Adipose tissue (tissue), 3 donors: ENCODE measurements around the gene B2M. TPM values are rescaled to one million over a fixed set of nuclear protein-coding genes. Genes with fewer than 3 reads are reported as not detected.
"Not testable (repeated sequence)": the region's sequence is repeated elsewhere in the genome, so short reads cannot be mapped to it uniquely, and the experiment has no call there.

Experiments
- H3K27ac ChIP-seq: one replicate; pipeline ENCODE4 v1.5.1; 2013; ENCODE audit warnings: low read depth, low read length
- WGBS, 3 donors: extraction: QIAGEN DNeasy Blood & Tissue Kit; methylation state at CpG; one replicate each; pipeline ENCODE4 v1.1.7; 2013; 5-methylcytosine and 5-hydroxymethylcytosine counted together
- polyA plus RNA-seq, 3 donors: library from polyadenylated mRNA; stranded (reverse); fragments of 200-250 nt; gene quantifications; one replicate each; pipeline ENCODE4 v1.2.3, GENCODE V29; 2013
- donor health status: healthy with polysubstance abuse.
- donor health status: Bipolar disorder and iron deficiency.
- donor health status: healthy.

The B2M gene
- 1,000 to 10,000 TPM; 1,145 to 2,871 (median 2,103) TPM for polyA plus RNA-seq

DNA sequence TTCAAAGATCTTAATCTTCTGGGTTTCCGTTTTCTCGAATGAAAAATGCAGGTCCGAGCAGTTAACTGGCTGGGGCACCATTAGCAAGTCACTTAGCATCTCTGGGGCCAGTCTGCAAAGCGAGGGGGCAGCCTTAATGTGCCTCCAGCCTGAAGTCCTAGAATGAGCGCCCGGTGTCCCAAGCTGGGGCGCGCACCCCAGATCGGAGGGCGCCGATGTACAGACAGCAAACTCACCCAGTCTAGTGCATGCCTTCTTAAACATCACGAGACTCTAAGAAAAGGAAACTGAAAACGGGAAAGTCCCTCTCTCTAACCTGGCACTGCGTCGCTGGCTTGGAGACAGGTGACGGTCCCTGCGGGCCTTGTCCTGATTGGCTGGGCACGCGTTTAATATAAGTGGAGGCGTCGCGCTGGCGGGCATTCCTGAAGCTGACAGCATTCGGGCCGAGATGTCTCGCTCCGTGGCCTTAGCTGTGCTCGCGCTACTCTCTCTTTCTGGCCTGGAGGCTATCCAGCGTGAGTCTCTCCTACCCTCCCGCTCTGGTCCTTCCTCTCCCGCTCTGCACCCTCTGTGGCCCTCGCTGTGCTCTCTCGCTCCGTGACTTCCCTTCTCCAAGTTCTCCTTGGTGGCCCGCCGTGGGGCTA is at the start of gene B2M, which contains the start of gene PATL2:
B2M (plus strand) TSS at position 422 of the 647 bp plus-strand sequence; CDS start at position 452, 30 bp downstream.
PATL2 (minus strand) TSS at position 228 of the 647 bp plus-strand sequence. CDS start 34,833 bp downstream, outside the sequence.
- peak within 1 kb of the TSS; percentile 99 for H3K27ac ChIP-seq
- WGBS, 3 donors: 0 to 1% (median 0%) methylated on average over 37 of the region's 37 CpGs

DNA sequence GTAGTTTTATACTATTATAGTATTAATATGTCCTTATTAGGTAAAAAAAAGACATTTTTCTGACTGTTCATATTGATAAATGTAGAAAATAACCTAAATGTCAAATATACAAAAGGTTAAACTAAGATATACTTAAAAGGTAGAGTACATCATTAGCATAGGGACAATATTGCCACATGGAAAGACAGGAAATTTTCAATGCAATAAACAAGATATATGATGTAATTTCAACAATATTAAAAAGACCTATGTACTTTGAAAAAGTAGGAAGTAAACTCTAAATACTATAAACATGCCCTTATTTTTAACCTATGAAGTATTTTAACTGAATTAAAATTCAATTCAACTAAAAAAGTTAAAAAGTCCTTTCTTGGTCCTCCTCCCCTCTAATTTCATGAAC is 49.7 kb upstream of the B2M start:
- H3K27ac ChIP-seq: no peak overlapping the region

DNA sequence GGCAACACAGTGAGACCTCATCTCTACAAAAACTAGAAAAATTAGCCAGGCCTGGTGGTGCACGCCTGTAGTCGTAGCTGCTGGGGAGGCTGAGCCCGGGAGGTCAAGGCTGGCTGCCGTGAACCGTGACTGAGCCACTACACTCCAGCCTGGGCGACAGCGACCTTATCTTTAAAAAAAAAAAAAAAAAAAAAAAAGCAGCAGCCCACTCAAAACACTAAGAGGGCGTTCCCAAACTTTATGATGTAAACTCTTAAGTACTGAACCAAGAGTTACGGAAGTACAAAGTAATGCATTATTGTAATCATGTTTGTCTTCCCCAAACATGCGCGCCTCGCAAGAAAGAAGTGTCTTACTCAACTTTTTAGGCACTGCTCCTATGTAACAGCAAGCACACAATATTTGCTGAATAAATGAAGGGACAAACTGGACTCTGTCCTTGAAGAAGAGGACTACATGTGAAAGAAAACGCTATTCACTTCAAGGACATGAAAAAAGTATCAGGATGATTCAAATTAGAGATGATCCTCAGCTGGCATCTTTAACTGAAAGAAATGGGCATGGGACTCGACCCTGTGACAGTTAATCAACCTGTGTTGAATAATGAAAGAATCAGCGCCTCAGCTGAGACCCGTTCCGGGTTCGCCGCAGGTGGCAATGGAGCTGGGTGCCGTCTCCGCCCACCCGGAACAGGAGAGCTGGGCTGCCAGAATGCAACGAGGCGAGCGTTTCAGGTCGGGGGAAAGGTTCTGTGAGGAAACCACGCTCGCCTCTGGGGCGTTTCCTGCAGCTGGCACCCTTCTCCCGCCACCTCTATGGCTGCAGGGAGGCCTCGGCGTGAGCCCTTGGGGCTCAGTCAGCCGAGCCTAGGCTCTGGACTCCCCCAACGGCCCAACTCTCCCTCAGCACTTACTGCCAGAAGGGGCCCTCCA is 48.6 kb upstream of the B2M start:
- H3K27ac ChIP-seq: peak overlapping the region; percentile 82
- 6 to 13% (median 9%) methylated on average over 34 of the region's 34 CpGs for WGBS, 3 donors

DNA sequence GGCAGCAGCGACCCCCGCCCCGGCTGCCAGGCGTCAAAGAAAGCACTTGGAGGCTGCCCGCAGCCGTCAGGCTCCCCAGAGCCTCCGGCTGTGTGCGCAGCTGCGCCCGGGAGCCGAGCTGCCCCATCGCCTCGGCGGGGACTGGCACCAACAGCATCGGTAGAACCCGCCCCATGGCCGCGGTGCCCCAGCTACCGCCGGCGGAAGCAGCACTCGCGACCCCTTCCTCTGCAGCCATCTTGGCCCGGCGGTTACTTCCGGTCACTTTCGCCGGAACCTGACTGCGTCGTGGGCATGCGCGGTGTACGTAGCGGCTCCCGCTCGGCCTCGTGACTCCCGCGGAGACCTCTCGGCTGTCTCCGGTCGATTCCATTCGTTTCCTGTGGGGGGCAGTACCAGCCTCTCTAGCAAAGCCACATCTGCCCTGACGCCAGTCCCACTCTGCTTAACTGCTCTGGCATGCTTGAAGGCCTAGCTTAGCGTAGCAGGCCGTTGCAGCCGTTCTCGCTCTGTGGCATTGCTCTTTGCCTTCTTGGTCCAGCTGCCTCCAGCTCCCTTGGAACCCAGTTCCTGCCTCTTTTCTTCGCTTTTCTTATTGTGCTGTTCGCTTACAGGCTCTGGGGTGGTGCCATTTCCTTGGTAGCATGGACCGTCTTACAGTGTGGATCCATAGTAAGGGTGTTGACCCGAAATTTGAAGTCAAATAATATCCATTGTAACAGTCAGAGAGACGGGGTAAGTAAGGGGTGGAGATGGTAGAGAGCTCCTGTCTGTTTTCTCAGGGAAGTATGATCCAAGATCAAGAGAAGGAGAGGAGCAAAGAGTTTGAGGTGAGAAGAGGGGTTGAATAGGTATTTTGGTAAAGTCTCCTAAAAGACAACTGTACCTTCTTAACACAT is 47.7 kb upstream of the B2M start, which contains the start of gene SPG11:
SPG11 (minus strand) TSS at position 253 of the 899 bp plus-strand sequence; CDS start at position 238, 15 bp downstream.
- peak within 1 kb of the TSS; percentile 82 for H3K27ac ChIP-seq
- WGBS, 3 donors: 7 to 9% (median 8%) methylated on average over 53 of the region's 53 CpGs

DNA sequence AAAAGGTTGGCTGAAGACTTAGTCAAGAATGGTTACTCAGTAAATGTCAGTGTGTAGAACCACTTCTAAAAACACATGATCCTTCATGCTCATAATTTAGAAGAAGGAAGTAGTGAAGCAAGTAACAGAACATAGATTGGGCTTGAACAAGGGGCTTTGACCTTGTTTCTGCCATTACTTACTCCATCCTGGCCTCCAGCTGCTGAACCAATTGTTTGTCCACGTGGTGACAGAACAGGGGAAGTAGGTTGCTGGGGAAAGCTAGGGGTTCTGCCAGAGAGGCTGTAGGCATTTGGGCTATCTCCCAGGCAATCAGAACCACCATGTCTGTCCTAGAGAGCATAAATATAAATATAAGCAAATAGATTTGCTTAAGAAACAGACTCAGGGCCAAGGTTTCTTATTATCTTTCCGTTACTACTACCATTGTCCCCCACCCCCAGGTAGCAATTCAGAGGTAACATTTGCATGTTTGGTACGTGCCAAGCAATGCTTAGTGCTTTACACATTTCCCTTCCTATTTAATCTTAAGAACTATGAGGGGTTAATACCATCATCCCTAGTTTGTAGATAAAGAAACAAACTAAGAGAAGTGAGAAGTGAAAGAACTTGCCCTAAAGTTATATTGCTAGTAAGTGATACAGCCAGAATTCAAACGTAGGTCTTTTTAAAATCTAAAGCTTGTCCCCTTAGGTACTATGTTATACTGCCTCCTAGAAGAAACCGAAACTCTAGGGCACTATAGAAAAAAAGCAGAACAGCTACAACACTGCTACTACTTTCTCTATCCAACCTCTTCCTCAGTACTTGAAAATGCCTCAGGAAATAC is 44.9 kb upstream of the B2M start:
- no peak overlapping the region for H3K27ac ChIP-seq

DNA sequence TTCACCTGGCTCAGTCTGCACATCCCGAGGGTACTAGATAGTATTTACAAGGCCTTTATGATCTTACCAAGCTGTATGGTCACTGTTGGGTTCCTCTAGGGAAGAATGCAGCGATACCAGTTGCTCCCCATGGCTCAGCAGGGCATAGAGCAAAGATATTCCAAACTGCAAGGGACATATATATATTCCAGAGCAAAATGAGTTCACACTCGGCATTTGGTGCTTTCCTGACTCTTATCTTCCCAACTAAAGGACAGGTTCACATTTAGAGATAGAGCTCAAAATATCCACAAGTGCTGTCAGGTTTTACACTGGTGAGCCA is 44.3 kb upstream of the B2M start:
- H3K27ac ChIP-seq: no peak overlapping the region
- 65 to 71% (median 69%) methylated on average over 3 of the region's 3 CpGs for WGBS, 3 donors

More for the DNA sequence above, 44.9 kb upstream of the B2M start:
- WGBS, 3 donors: 42 to 57% (median 47%) methylated on average over 5 of the region's 5 CpGs

DNA sequence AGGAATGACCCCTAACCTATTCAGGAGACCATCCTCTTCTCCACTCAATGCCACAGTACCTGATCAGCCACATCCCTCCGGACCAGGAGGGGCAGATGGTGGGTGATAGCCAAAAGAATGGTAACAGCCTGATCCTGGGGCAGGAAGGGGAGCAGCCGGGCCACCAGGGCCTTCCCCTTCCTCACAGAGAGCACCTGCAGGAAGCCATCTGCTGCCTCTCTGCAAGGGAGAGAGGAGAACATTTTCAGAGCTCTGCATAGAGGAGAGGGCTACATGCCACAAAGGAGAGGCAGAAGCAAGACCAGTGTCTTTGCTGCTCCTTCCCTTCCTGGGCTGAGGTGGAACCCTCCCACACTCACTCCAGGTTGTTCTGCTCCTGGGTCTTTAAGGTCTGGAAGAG is 42.4 kb upstream of the B2M start:
- no peak overlapping the region for H3K27ac ChIP-seq
- 36 to 43% (median 37%) methylated on average over 2 of the region's 2 CpGs for WGBS, 3 donors

DNA sequence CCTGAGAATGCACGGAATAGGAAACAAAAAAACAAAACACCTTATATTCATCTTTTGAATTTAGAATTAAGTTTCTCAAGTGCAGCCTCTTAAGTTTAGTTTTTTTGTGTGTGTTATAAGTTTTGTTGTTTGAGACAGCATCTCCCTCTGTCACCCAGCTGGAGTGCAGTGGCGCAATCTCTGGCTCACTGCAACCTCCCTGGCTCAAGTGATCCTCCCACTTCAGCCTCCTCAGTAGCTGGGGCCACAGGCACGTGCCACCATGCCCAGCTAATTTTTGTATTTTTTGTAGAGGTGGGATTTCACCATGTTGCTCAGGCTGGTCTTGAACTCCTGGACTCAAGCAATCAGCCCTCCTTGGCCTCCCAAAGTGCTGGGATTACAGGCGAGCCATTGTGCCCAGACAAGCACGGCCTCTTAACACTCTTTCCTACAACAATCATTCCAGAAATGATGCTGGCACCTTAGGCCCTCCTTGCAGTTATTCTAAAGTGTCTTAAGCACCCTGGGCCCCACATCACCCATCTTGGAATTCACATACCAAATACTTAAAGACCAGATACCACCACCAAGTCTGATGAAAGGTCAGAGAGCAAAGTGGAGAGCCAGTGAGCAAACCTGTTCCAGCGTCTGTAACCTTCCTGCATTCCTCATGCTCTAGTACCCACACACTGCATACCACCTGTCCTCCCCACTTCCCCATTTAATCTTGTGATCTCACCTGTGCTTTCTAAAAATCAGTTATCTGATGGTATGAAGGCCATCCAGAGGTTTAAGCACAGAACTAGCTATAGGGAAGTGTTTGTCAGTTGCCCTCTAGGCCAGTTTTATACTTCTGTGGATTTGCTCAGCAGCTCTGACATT is 41.0 kb upstream of the B2M start:
- WGBS, 3 donors: 87 to 92% (median 89%) methylated on average over 6 of the region's 6 CpGs
- H3K27ac ChIP-seq: no peak overlapping the region

DNA sequence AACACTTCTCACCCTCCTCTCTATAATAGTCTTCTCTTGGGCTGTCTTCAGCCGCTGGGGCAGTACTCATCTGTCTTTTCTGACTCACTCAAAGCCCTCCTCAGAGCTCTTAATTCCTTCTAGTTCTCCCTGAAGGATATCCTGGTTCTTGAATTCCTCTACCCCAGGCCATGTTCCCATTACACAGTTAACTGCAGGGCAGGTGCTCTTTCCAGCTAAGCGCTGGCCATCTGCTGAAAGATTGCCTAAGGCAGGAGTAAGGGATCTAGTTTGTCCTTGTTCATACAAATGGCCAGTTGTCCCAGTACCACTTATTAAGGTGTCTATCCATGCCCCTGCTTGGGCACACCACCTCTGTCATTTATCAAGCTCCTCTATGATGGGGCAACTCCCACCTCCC is 37.7 kb upstream of the B2M start:
- no peak overlapping the region for H3K27ac ChIP-seq
- 91 to 93% (median 93%) methylated on average over 2 of the region's 2 CpGs for WGBS, 3 donors

DNA sequence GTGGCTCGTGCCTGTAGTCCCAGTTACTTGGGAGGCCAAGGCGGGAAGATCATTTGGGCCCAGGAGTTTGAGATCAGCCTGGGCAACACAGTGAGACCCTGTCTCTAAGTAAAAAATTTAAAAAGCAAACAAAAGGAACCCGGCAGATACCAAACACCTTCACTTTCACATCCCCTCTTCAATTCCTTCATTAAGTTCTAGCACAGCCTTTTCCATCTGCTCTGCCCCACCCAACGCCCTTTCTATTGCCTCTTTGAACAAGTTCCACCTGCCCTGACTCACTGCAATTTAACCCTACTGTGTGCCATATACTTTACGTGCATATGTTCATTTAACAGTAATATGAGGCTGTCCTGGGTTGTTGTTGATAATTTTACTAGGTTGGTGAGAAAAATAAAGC is 35.4 kb upstream of the B2M start:
- 81 to 88% (median 82%) methylated on average over 5 of the region's 5 CpGs for WGBS, 3 donors
- H3K27ac ChIP-seq: no peak overlapping the region

DNA sequence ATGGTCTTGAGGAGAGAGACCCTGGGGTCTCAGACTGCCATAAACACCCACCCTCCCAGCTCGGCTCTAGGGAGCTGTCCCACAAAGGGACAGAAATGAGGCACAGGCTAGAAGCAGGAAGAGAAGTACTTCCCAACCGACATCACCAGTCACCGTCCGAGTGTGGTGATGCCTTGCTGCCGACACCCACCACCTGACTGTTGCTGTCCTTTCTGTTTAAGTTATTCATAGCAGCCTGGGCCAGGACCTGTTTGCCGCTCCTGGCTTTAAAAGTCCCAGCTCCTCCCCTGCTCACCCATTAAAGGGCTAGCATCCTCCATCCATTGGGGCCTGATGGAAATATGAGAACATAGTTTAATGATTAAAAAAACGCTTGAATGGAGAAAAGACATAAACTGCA is 34.6 kb upstream of the B2M start:
- 56 to 72% (median 62%) methylated on average over 7 of the region's 7 CpGs for WGBS, 3 donors
- H3K27ac ChIP-seq: no peak overlapping the region

DNA sequence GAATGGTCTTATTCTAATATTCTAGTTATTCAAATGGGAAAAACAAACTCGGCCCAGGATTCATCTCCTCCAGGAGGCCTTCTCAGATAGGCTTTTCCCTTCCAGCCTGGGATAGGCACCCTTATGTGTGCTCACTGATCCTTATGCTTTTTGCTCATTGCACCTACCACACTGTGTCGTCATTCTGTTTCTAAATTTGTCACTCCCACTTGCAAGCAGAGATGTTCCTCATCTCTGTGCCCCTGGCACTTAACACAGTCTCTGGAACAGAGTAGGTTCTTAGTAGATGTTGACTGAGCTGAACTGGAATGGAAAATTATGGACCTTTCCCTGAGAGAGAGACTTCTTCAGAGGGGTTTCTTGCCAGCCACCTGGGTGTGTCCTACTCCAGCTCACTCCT is 29.1 kb upstream of the B2M start:
- no peak overlapping the region for H3K27ac ChIP-seq
- WGBS, 3 donors: 66 to 89% (median 70%) methylated on average over 2 of the region's 2 CpGs

DNA sequence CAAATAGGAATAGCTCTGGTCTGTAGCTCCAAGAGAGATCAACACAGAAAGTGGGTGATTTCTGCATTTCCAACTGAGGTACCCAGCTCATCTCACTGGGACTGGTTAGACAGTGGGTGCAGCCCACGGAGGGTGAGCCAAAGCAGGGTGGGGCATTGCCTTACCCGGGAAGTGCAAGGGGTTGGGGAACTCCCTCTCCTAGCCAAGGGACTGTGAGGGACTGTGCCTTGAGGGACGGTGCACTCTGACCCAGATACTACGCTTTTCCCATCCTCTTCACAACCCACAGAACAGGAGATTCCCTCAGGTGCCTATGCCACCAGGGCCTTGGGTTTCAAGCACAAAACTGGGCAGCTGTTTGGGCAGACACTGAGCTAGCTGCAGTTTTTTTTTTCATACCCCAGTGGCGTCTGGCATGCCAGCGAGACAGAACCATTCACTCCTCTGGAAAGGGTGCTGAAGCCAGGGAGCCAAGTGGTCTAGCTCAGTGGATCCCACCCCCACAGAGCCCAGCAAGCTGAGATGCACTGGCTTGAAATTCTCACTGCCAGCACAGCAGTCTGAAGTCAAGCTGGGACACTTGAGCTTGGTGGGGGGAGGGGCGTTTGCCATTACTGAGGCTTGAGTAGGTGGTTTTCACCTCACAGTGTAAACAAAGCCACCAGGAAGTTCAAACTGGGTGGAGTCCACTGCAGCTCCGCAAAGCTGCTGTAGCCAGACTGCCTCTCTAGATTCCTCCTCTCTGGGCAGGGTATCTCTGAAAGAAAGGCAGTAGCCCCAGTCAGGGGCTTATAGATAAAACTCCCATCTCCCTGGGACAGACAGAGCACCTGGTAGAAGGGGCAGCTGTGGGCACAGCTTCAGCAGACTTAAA is 28.3 kb upstream of the B2M start:
- H3K27ac ChIP-seq: not testable (repeated sequence)
- 34 to 44% (median 35%) methylated on average over 8 of the region's 8 CpGs for WGBS, 3 donors

DNA sequence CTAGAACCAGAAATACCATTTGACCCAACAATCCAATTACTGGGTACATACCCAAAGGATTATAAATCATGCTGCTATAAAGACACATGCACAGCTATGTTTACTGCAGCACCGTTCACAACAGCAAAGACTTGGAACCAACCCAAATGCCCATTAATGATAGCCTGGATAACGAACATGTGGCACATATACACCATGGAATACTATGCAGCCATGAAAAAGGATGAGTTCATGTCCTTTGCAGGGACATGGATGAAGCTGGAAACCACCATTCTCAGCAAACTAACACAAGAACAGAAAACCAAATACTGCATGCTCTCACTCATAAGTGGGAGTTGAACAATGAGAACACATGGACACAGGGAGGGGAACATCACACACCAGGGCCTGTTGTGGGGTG is 22.0 kb upstream of the B2M start:
- 76 to 83% (median 81%) methylated on average over 2 of the region's 2 CpGs for WGBS, 3 donors
- H3K27ac ChIP-seq: not testable (repeated sequence)

DNA sequence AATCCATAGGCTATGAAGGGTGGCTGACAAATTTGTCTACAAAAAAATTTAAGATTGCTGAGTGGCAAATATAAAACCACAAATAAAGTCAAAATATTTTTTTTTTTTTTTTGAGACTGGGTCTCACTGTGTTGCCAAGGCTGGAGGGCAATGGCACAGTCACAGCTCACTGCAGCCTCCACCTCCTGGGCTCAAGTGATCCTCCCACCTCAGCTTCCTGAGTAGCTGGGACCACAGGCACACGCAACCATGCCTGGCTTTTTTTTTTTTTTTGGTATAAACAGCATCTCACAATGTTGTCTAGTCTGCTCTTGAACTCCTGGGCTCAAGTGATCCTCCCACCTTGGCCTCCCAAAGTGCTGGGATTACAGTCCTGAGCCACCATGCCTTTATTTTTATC is 21.1 kb upstream of the B2M start:
- 29 to 50% (median 35%) methylated on average over 1 of the region's 1 CpG for WGBS, 3 donors

DNA sequence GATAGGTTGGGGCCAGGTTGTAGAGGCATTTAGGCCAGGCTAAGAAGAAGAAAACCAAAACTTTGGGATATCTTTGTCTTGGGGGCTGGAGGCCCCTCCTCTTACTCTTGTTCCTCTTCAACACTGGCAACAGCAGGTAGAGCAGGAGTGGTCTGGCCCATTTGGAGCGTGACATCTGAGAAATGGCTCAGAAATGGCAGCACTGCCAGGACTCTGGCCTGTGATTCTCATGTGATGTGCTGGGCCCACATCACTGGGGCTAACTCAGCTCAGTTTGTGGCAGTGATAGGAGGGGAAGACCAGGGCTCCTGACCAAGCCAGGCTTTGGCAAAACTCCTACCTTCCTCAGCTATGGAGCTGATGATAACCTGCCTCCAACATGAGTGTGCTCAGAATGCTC is 18.7 kb upstream of the B2M start:
- no peak overlapping the region for H3K27ac ChIP-seq
- 100% methylated on average over 1 of the region's 1 CpG for WGBS, 3 donors

More for the DNA sequence above, 21.1 kb upstream of the B2M start:
- not testable (repeated sequence) for H3K27ac ChIP-seq
